Activated CD4-positive, alpha-beta T cell treated with anti-CD3 and anti-CD28 coated beads, Interleukin-2, amount 50 U/mL, for 48 hours (primary cell): ENCODE results near the gene SPC25.
"Not testable (repeated sequence)": the region's sequence is repeated elsewhere in the genome, so short reads cannot be mapped to it uniquely, and the experiment has no call there.

ENCODE experiments used
- DNase-seq, 2 experiments: peaks; one replicate each; pipeline ENCODE4 v3.0.0-alpha.2; 2020

The SPC25 gene

GRCh38 chr2:168901003-168901402 is 10.8 kb upstream of the SPC25 start, which contains the start of gene G6PC2:
Gene G6PC2 (plus strand): TSS chr2:168901291. CDS start chr2:168901332, 41 bp downstream.
- no peak for DNase-seq

- DNase-seq = no peak
These were observed 7.2 kb upstream of the SPC25 start for GRCh38 chr2:168897449-168897848.

GRCh38 chr2:168896783-168897182 is 6.6 kb upstream of the SPC25 start:
- no peak for DNase-seq

- no peak for DNase-seq
These were observed 5.5 kb upstream of the SPC25 start for GRCh38 chr2:168895771-168896170.

DNA sequence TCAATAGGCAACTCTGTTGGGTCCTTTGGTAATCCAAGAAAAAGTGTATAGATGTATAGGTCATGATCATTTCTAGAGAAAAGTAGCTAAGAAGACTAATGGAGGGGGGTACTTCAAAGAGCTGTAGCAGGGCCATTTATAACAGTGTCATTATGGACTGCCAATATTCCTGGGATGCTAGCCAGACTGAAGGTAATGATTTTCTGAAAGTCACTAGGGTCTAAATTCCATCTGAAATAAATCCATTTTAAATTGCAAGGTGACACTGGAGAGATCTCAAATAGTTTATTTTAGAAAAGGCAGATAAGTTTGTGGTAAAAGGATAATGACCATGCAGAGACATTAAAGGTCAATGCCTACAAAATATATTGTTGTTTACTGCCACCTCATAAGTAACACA is 4.5 kb upstream of the SPC25 start:
- DNase-seq = no peak

DNA sequence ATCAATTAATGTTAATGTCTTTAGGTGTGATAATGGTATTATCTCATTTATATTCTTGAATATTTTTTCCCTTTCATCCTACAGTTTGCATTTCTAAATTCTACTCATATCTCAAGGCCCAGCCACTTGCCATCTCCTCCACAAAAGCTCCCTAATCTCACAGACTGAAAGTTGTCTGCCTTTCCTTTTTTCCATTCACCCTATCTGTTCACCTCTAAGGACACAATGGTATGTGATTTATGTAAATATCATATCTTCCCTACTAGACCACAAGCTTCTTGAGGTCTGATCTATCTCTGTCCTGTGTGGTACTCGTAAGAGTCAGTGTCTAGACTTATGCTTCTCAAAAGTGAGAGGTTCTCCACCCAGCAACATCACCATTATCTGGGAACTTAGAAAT is 3.9 kb upstream of the SPC25 start:
- DNase-seq = no peak

DNA sequence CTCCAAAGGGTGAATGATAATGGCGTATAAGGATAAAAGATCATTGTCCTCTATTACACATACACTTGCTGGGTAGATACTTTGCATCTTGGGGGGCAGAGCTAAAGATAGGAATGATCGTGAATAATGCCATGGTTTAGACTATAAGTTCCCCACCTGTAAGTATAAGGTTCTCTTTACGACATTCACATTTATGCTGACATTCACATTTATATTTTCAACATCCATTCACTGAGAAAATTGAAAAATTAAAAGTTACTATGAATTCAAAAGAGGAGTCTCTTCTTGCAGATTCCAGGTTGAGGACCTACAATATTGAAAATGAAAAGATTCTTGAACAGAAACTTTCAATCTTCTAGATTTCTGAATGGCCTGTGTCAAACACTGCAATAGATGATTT is 2.1 kb upstream of the SPC25 start:
- DNase-seq = no peak

- peak in 1 of 2 experiments; percentile 5 for DNase-seq
These were observed 610 bp downstream of the SPC25 start for GRCh38 chr2:168889635-168890005.

GRCh38 chr2:168884975-168885374 is 5.3 kb downstream of the SPC25 start:
- DNase-seq = no peak

DNA sequence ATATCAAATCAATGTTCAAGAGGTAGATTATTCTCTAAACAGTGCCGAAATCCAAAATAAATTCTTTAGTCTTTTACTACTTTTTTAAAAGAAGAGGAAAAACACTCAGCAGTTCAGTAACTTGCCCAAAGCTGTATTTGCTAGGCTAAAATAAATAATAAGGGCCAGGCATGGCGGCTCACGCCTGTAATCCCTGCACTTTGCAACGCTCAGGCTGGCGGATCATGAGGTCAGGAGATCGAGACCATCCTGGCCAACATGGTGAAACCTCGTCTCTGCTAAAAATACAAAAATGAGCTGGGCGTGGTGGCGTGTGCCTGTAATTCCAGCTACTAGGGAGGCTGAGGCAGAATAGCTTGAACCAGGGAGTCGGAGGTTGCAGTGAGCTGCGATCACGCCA is 8.1 kb downstream of the SPC25 start:
- DNase-seq = not testable (repeated sequence)

DNA sequence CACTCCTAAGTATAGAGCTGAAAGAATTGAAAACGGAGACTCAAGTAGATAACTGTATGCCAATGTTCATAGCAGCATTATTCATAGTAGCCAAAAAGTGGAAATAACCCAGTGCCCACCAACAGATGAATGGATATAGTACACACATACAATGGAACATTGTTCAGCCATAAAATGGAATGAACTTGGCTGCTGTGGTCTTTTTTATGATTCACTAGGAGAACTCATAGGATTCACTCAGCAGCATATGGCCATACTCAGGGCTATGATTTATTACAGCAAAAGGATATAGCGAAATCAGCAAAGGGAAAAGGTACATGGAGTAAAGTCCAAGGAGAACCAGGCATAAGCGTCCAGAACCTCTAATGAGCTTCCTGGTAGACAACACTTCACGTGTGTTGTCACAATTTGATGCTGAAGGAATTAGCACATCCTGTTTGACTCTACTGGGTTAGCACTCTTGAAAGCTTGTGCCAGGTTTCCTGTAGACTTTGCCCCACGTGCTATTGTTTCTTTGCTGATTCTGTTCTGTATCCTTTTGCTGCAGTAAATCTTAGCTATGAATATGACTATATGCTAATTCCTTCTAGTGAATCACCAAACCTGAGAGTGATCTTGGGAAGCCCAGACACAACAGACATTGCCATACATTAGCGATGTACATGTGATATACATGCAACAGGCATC is 15.7 kb downstream of the SPC25 start:
- DNase-seq = no peak

GRCh38 chr2:168870824-168871223 is 19.4 kb downstream of the SPC25 start:
- DNase-seq = not testable (repeated sequence)

- not testable (repeated sequence) for DNase-seq
These were observed 19.9 kb downstream of the SPC25 start for GRCh38 chr2:168870369-168870768.

GRCh38 chr2:168867164-168867563 is 23.1 kb downstream of the SPC25 start:
- DNase-seq = not testable (repeated sequence)

- no peak for DNase-seq
These were observed 32.1 kb downstream of the SPC25 start for GRCh38 chr2:168858146-168858545.

- DNase-seq = no peak
These were observed 34.6 kb downstream of the SPC25 start for GRCh38 chr2:168855601-168856000.

- DNase-seq = no peak
These were observed 35.6 kb downstream of the SPC25 start for GRCh38 chr2:168854651-168855050.

DNA sequence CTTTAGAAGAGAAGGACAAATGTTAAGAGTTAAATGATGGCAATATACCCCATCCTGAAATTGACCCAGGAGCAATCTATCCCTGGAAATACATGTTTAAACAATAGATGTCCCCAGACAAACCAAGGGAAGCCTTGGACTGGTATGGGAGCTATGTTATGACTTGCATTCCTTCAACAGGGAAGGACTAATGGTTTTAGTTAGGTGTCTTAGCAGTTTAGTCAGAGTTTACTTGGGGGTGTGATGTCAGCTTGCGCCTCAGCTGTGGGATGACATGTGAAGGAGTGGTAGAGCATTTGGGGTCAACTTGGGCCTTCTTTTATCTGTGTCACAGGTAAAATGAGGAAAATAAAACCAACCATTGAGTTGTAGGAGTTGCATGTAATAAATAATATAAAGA is 36.8 kb downstream of the SPC25 start:
- DNase-seq = no peak

DNA sequence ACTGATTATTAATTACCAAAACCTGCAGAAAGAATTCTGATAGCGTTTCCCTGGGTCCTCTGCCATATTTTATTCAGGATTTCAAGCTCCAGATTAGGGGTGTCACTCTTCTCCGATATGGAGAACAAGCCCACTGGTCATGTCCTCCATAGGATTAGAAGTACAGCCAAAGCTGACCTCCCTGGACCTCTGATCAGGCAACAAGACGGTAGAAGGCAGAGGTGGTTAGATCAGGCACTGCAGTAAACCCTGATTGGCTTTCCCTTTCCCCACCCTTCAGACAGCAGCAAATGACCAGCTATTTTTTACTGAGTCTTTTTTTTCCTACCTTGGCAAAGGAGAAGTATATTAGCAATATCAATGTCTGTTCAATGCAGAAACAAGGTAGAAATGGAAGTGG is 37.7 kb downstream of the SPC25 start:
- DNase-seq = no peak

DNA sequence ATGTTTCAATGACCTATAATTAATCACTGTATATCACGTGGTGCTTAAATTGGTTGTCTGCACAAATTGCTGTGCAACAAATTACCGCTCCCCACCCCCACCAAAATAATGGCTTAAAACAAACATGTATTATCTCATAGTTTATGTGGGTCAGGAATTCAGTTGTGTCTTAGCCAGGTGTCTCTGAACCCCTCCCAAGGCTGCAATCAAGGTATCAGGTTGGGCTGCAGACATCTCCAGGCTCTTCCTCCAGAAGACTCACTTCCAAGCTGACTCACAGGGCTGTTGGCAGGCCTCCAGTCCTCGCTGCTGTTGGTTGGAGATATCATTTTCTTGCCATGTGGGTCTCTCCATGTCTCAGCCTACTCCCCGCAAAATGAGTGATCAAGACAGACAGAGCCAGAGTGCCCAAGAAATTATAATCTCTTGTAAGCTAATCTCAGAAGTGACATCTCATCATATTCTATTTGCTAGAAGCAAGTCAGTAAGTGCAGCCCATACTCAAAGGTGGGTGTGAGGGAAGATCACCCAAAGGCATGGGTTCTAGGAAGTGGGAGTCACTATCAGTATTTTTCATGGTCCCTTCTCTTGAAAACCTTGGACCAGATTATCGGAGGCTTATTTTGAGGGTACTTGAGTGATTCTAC is 38.4 kb downstream of the SPC25 start:
- DNase-seq = no peak

GRCh38 chr2:168850846-168851245 is 39.4 kb downstream of the SPC25 start:
- no peak for DNase-seq

GRCh38 chr2:168849610-168850009 is 40.6 kb downstream of the SPC25 start:
- no peak for DNase-seq

- DNase-seq = no peak
These were observed 42.0 kb downstream of the SPC25 start for GRCh38 chr2:168848225-168848624.

GRCh38 chr2:168843253-168843652 is 47.0 kb downstream of the SPC25 start:
- no peak for DNase-seq

- DNase-seq = no peak
These were observed 48.8 kb downstream of the SPC25 start for GRCh38 chr2:168841445-168841844.
